SK-N-MC (cell line): ENCODE data around the gene PIK3R5.

Source experiments
- EZH2 ChIP-seq: fragments of 200-600 bp; sonication (generic); IDR thresholded peaks from one replicate; pipeline ENCODE4 v1.6.1; 2017; ENCODE audit warnings: antibody characterized with exemption
- FOXP2 ChIP-seq: optimal IDR thresholded peaks from 2 replicates; pipeline ENCODE3; 2011; ENCODE audit warnings: mild to moderate bottlenecking, moderate library complexity; ENCODE audit not compliant: insufficient read depth; ENCODE audit errors: extremely low read length, control extremely low read depth
- POLR2AphosphoS5 ChIP-seq: IDR thresholded peaks from 2 replicates; pipeline ENCODE4 v1.6.1; 2012; ENCODE audit warnings: mild to moderate bottlenecking, low read depth, low read length, borderline replicate concordance

GRCh38 chr17:8935191-8935590, 30.3 kb downstream of the PIK3R5 start:
- TF ChIP-seq POLR2AphosphoS5 (no peak), EZH2 (no peak), FOXP2 (no peak)
